ENCODE measurements around the gene POLL. TPM values are rescaled to one million over a fixed set of nuclear protein-coding genes. Genes with fewer than 3 reads are reported as not detected.

The POLL gene
- total and polyA plus RNA-seq, 2 experiments from 2014 or later: 17.3 to 24.3 TPM

DNA sequence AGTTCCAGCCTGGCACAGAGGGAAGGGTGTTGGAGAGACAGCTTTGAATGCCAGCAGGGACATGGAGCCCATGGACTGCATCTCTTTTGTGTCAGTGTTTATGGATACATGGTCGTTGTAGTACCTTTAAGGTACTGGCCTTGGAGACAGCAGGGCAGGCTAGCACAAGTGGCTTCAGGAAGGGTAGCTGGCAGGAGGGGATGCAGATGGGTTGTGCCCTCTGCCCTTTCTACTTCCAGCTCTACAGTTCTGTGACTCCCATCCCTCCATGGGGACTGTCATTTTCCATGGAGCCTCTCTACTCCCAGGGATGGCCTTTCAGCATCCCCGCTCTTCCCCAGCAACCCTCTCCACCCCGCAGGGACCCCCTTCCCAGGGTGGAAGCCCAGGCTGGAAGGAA, 25.1 kb downstream of the POLL start (continued):
- TF ChIP-seq, protein P1, sequence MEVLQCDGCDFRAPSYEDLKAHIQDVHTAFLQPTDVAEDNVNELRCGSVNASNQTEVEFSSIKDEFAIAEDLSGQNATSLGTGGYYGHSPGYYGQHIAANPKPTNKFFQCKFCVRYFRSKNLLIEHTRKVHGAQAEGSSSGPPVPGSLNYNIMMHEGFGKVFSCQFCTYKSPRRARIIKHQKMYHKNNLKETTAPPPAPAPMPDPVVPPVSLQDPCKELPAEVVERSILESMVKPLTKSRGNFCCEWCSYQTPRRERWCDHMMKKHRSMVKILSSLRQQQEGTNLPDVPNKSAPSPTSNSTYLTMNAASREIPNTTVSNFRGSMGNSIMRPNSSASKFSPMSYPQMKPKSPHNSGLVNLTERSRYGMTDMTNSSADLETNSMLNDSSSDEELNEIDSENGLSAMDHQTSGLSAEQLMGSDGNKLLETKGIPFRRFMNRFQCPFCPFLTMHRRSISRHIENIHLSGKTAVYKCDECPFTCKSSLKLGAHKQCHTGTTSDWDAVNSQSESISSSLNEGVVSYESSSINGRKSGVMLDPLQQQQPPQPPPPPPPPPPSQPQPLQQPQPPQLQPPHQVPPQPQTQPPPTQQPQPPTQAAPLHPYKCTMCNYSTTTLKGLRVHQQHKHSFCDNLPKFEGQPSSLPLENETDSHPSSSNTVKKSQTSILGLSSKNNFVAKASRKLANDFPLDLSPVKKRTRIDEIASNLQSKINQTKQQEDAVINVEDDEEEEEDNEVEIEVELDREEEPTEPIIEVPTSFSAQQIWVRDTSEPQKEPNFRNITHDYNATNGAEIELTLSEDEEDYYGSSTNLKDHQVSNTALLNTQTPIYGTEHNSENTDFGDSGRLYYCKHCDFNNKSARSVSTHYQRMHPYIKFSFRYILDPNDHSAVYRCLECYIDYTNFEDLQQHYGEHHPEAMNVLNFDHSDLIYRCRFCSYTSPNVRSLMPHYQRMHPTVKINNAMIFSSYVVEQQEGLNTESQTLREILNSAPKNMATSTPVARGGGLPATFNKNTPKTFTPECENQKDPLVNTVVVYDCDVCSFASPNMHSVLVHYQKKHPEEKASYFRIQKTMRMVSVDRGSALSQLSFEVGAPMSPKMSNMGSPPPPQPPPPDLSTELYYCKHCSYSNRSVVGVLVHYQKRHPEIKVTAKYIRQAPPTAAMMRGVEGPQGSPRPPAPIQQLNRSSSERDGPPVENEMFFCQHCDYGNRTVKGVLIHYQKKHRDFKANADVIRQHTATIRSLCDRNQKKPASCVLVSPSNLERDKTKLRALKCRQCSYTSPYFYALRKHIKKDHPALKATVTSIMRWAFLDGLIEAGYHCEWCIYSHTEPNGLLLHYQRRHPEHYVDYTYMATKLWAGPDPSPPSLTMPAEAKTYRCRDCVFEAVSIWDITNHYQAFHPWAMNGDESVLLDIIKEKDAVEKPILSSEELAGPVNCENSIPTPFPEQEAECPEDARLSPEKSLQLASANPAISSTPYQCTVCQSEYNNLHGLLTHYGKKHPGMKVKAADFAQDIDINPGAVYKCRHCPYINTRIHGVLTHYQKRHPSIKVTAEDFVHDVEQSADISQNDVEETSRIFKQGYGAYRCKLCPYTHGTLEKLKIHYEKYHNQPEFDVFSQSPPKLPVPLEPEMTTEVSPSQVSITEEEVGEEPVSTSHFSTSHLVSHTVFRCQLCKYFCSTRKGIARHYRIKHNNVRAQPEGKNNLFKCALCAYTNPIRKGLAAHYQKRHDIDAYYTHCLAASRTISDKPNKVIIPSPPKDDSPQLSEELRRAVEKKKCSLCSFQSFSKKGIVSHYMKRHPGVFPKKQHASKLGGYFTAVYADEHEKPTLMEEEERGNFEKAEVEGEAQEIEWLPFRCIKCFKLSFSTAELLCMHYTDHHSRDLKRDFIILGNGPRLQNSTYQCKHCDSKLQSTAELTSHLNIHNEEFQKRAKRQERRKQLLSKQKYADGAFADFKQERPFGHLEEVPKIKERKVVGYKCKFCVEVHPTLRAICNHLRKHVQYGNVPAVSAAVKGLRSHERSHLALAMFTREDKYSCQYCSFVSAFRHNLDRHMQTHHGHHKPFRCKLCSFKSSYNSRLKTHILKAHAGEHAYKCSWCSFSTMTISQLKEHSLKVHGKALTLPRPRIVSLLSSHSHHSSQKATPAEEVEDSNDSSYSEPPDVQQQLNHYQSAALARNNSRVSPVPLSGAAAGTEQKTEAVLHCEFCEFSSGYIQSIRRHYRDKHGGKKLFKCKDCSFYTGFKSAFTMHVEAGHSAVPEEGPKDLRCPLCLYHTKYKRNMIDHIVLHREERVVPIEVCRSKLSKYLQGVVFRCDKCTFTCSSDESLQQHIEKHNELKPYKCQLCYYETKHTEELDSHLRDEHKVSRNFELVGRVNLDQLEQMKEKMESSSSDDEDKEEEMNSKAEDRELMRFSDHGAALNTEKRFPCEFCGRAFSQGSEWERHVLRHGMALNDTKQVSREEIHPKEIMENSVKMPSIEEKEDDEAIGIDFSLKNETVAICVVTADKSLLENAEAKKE (CRISPR knock-in tag; IDR thresholded peaks at IDR 0.05): no peak
- no peak for TF ChIP-seq ZNF114 (CRISPR knock-in tag; IDR thresholded peaks at IDR 0.05)
- no peak for TF ChIP-seq JUNB (IDR thresholded peaks at IDR 0.05; ENCODE audit: unreplicated experiment)
- TF ChIP-seq EZH2phosphoT487 (IDR thresholded peaks at IDR 0.05; ENCODE audit: unreplicated experiment): no peak
- TF ChIP-seq, protein P2, sequence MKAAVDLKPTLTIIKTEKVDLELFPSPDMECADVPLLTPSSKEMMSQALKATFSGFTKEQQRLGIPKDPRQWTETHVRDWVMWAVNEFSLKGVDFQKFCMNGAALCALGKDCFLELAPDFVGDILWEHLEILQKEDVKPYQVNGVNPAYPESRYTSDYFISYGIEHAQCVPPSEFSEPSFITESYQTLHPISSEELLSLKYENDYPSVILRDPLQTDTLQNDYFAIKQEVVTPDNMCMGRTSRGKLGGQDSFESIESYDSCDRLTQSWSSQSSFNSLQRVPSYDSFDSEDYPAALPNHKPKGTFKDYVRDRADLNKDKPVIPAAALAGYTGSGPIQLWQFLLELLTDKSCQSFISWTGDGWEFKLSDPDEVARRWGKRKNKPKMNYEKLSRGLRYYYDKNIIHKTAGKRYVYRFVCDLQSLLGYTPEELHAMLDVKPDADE (IDR thresholded peaks at IDR 0.05): no peak
- no peak for TF ChIP-seq EZH2 (IDR thresholded peaks at IDR 0.05; ENCODE audit: low read depth, unreplicated experiment)

DNA sequence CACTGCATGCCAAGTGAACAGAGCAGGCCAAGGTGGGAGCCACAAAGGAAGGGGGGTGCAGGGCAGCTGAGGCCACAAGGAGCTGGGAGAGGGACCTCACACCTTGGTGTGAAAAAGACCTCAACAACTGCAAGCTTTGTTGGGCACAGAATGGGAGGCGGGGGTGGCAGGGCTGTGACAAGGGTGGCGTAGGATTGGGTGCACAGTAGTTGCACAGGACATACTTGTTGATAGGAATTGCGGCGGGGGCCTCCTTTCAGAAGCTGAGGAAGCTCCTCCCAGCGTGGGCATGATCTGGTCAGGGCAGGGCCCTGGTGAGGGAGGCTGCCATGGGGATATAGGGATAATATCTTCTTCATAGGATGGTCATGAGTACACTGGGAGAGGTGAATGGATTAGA, 25.8 kb downstream of the POLL start:
- H3K9me2 ChIP-seq (ENCODE audit: insufficient read depth): no peaks in the 10 kb centered on the region
- H3K4me1 ChIP-seq (ENCODE audit: insufficient read depth): peaks cover 2% of the 10 kb centered on the region; the same call in 1 of the 2 replicates
- no peaks in the 10 kb centered on the region for H3K36me3 Mint-ChIP-seq (ENCODE audit: low read depth)
- peaks cover 25% of the 10 kb centered on the region for H3K27me3 Mint-ChIP-seq (ENCODE audit: insufficient read depth, low read depth, poor library complexity)
- H3K4me3 Mint-ChIP-seq: no peak overlapping the region
- no peaks in the 10 kb centered on the region; the same call in 1 of the 2 replicates for H3K36me3 ChIP-seq (ENCODE audit: insufficient read depth)
- ATAC-seq (no peak), DNase-seq (ENCODE audit: low spot score) (no peak)
- H3K27me3 ChIP-seq (ENCODE audit: insufficient read depth): peaks cover 18% of the 10 kb centered on the region
- no peak overlapping the region for H3K27ac Mint-ChIP-seq
- no peaks in the 10 kb centered on the region; the same call in 2 of the 3 replicates for H3K9me3 Mint-ChIP-seq
- no peak overlapping the region for H3K4me2 ChIP-seq
- H3K79me2 ChIP-seq (replicated peaks; ENCODE audit: insufficient read depth): no peaks in the 10 kb centered on the region
- H3K4me1 Mint-ChIP-seq: peaks cover 8% of the 10 kb centered on the region
- H3K4me3 ChIP-seq: no peak overlapping the region
- no peak overlapping the region for H3K27ac ChIP-seq (ENCODE audit: low read depth)
- no peaks in the 10 kb centered on the region for H4K20me1 ChIP-seq (replicated peaks; ENCODE audit: insufficient read depth)
- H3F3A ChIP-seq (replicated peaks; ENCODE audit: low read depth): peaks cover 5% of the 10 kb centered on the region; the same call in 1 of the 2 replicates
- no peak overlapping the region for H2AFZ ChIP-seq
- TF ChIP-seq ZNF114 (CRISPR knock-in tag; IDR thresholded peaks at IDR 0.05): no peak
- no peak for TF ChIP-seq POLR2AphosphoS5 (IDR thresholded peaks at IDR 0.05; ENCODE audit: low read depth)
- no peak for TF ChIP-seq CREB1 (CRISPR knock-in tag; IDR thresholded peaks at IDR 0.05; ENCODE audit: low read depth)
- no peak for TF ChIP-seq STAT1 (IDR thresholded peaks at IDR 0.05; ENCODE audit: unreplicated experiment)
- TF ChIP-seq, protein P3, sequence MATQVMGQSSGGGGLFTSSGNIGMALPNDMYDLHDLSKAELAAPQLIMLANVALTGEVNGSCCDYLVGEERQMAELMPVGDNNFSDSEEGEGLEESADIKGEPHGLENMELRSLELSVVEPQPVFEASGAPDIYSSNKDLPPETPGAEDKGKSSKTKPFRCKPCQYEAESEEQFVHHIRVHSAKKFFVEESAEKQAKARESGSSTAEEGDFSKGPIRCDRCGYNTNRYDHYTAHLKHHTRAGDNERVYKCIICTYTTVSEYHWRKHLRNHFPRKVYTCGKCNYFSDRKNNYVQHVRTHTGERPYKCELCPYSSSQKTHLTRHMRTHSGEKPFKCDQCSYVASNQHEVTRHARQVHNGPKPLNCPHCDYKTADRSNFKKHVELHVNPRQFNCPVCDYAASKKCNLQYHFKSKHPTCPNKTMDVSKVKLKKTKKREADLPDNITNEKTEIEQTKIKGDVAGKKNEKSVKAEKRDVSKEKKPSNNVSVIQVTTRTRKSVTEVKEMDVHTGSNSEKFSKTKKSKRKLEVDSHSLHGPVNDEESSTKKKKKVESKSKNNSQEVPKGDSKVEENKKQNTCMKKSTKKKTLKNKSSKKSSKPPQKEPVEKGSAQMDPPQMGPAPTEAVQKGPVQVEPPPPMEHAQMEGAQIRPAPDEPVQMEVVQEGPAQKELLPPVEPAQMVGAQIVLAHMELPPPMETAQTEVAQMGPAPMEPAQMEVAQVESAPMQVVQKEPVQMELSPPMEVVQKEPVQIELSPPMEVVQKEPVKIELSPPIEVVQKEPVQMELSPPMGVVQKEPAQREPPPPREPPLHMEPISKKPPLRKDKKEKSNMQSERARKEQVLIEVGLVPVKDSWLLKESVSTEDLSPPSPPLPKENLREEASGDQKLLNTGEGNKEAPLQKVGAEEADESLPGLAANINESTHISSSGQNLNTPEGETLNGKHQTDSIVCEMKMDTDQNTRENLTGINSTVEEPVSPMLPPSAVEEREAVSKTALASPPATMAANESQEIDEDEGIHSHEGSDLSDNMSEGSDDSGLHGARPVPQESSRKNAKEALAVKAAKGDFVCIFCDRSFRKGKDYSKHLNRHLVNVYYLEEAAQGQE (IDR thresholded peaks at IDR 0.05; ENCODE audit: unreplicated experiment): no peak
- TF ChIP-seq EZH2phosphoT487 (IDR thresholded peaks at IDR 0.05; ENCODE audit: unreplicated experiment): no peak
- no peak for TF ChIP-seq NANOG (IDR thresholded peaks at IDR 0.05; ENCODE audit: borderline replicate concordance)
- no peak for TF ChIP-seq EZH2 (IDR thresholded peaks at IDR 0.05; ENCODE audit: low read depth, unreplicated experiment)
- TF ChIP-seq JUNB (IDR thresholded peaks at IDR 0.05; ENCODE audit: unreplicated experiment): no peak
- no peak for TF ChIP-seq ZNF331 (CRISPR knock-in tag; IDR thresholded peaks at IDR 0.05; ENCODE audit: low read depth)
- TF ChIP-seq, protein P4, sequence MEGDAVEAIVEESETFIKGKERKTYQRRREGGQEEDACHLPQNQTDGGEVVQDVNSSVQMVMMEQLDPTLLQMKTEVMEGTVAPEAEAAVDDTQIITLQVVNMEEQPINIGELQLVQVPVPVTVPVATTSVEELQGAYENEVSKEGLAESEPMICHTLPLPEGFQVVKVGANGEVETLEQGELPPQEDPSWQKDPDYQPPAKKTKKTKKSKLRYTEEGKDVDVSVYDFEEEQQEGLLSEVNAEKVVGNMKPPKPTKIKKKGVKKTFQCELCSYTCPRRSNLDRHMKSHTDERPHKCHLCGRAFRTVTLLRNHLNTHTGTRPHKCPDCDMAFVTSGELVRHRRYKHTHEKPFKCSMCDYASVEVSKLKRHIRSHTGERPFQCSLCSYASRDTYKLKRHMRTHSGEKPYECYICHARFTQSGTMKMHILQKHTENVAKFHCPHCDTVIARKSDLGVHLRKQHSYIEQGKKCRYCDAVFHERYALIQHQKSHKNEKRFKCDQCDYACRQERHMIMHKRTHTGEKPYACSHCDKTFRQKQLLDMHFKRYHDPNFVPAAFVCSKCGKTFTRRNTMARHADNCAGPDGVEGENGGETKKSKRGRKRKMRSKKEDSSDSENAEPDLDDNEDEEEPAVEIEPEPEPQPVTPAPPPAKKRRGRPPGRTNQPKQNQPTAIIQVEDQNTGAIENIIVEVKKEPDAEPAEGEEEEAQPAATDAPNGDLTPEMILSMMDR (conservative IDR thresholded peaks at IDR 0.05; ENCODE audit: low read depth in 2 of 2): no peak

Data from GM23338 (cell line).